Amygdala (tissue), 56 donors: ENCODE results near the gene DENND4B.
A peak's percentile ranks its signal among the peaks of the same experiment; 100 is the strongest.

ENCODE experiments used
- DNase-seq, 56 donors: peaks; one replicate each; lab custom pipeline; 2025; lab: John Stamatoyannopoulos, UW

Gene DENND4B

DNA sequence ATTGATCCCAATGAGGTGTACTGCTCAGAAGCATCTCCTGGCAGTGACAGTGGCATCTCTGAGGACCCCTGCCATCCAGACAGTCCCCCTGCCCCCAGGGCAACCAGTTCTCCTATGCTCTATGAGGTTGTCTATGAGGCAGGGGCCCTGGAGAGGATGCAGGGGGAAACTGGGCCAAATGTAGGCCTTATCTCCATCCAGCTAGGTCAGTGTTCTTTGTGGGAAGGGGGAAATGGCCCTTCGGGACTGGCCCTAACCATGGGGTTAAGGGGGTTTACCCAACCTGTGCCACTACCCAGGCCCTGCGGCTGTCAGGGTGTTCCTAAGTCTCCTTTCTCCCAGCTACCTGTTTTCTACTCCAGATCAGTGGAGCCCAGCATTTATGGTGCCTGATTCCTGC is 22.5 kb upstream of the DENND4B start:
- DNase-seq, result no peak

- no peak for DNase-seq
Measured at GRCh38 chr1:153968408-153968807, 21.9 kb upstream of the DENND4B start.

GRCh38 chr1:153968000-153968363 is 21.5 kb upstream of the DENND4B start:
- DNase-seq, result peak in 1 of 56 donors; percentile 56

- peak in 55 of 56 donors; percentile 76 to 96 (median 88) for DNase-seq
Measured at GRCh38 chr1:153967107-153967999, 20.8 kb upstream of the DENND4B start, which contains the start of gene CREB3L4. Gene CREB3L4, plus strand, starts transcription at chr1:153967902. Its CDS starts 624 bp downstream, at chr1:153968526.

DNA sequence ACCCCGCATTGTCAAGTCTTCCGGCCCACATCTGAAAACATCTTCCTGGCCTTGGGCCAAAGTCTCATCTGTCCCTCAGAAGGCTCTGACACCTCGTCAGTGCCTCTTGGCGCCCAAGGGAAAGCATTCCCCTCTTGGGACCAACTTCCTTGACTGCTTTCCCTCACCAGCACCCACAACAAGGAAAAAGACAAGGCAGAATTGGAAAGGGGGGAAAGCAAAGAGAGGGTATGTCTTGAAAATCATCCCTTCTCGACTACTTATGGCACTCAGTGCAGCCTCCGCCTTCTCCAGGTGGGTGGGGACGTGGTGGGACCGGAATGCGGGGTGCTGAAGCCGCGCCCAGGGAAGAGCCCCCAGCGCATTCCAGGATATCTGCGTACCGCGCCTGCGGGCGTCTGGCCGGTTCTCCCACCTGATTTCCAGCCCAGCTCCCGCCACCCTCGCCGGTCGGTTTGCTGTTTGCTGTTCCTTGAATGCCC is 17.4 kb upstream of the DENND4B start:
- DNase-seq, result peak in 5 of 56 donors; percentile 14 to 52 (median 38)

DNA sequence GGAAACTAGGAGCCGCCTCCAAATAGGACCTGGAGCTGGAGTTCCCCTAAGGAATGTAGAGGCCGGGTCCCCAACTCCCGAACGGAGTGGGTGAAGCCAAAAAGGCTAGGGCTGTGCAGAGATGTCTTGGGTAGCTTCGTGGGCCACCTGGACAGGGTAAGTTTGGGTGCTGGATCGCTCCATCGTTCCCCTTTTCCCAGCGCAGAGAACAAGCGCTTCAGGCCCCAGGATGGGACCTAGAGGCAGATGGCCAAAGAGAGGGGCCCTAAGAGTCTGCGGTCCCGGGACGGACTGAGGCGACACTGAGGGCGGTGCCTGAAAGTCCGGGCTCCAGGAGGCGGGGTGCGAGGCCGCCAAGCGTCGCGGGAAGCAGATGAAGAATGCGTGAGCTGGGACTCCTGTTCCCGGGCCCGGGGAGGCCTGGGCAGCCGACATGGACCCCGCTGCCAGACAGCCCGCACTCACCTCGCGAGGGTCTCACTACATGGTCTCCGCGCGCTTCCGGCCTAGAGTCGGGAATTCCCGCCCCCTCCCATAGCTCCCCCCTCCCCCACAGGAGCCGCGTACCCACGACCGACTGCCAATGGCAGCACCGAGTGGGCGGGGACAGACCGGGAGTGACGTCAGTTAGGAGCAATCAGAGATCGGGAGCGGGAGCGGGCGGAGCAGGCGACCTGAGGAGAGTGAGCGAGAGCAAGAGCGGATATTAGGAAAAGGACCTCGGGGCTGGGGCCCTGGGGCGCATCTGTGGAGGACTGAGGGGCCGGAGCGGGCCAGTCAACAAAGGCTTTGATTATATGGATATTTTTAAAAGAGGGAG is 16.7 kb upstream of the DENND4B start, which contains the start of gene SLC39A1:
TSS of gene SLC39A1 (minus strand) at position 508 of the 820 bp plus-strand sequence. CDS start 822 bp downstream, outside the sequence.
- DNase-seq, result peak in 55 of 56 donors; percentile 68 to 98 (median 95)

- no peak for DNase-seq
Measured at GRCh38 chr1:153962088-153963029, 15.8 kb upstream of the DENND4B start.

DNA sequence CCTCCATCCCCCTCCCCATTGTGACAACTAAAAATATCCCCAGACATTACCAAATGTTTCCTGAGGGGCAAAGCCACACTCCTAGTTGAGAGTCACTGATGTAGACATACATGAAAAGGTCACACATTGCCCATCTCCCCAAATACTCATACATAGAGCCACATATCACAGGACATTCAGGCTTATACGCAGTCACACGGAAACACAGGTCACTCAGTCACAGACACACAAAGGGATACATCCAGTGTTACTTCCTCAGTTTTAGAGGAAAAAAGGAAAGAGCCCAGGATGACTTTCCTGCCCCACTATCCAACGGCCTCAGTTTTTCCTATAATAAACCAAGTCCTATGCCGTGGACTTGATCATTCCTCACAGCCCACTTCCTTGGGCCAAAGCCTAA is 14.9 kb upstream of the DENND4B start:
- DNase-seq, result no peak

DNA sequence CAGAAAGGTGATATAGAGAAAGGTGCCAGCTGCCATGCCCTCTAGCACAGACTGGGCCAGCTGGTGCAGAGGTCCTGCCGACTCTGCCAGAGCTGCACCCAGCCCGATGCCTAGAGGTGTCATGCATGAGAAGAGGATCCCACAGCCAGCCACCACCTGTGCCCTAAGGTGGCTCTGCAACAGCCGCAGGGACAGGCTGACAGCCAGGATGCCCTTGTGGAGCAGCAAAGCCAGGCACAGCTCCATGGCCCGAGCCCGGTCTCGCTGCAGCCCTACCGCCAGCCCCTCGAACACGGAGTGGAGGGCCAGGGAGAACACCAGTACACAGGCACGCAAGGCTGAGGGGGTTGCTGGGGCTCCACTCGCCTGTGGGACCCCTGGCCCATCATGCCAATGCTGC is 13.7 kb upstream of the DENND4B start:
- no peak for DNase-seq

DNA sequence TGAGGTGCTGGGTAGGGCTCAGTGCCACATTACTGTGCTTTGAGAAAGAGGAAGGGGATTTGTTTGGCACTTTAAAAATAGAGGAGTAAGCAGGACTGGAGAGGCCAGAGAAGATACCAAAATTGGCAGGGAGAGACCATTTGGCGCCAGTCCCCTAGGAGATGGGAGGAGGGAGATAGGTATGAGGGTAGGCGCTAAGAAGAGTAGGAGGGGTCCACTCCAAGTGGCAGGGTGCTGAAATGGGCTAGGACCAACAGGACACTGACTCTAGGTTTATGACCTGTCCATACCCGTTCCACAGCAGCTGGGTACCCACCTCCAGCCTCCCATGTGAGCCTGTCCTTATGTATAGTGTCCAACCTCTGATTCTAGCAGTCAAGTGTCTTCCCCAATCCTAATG is 12.9 kb upstream of the DENND4B start:
- no peak for DNase-seq

- peak in 2 of 56 donors; percentile 62 to 73 for DNase-seq
Measured at GRCh38 chr1:153958961-153959260, 12.4 kb upstream of the DENND4B start.

- peak; percentile 65 to 100 (median 97) for DNase-seq
Measured at GRCh38 chr1:153958111-153958960, 11.8 kb upstream of the DENND4B start, which contains the start of gene CRTC2. Gene CRTC2, minus strand, starts transcription at chr1:153958612. Its CDS starts 115 bp downstream, at chr1:153958497.

GRCh38 chr1:153957744-153958110 is 11.2 kb upstream of the DENND4B start:
- peak in 1 of 56 donors; percentile 44 for DNase-seq

GRCh38 chr1:153956997-153957715 is 10.6 kb upstream of the DENND4B start:
- no peak for DNase-seq

GRCh38 chr1:153954826-153955225 is 8.3 kb upstream of the DENND4B start:
- DNase-seq, result no peak

DNA sequence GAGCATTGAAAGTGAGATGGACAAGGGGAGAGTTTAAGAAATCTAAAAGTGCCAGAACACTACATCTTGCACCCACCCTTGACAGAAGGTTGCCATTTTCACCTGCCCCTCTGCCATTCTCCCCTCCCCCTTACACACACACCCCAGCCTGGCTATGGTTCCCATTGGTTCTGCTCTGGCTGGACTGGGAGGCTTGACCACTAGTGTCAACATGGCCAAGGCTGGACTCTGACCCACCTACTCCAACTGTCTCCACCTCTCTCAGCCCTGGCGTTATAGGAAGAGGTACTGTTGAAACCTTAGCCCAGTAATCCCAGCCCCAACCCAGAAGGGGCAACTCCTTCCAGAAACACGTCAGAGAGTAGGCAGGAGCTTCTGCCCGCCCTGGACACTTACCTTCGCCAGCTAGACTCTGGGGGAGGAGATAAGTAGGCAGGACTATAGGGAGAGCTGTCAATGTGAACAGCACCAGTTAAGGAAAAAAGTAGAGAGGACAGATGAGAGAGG is 7.4 kb upstream of the DENND4B start:
- no peak for DNase-seq

- no peak for DNase-seq
Measured at GRCh38 chr1:153951801-153952200, 5.3 kb upstream of the DENND4B start.

DNA sequence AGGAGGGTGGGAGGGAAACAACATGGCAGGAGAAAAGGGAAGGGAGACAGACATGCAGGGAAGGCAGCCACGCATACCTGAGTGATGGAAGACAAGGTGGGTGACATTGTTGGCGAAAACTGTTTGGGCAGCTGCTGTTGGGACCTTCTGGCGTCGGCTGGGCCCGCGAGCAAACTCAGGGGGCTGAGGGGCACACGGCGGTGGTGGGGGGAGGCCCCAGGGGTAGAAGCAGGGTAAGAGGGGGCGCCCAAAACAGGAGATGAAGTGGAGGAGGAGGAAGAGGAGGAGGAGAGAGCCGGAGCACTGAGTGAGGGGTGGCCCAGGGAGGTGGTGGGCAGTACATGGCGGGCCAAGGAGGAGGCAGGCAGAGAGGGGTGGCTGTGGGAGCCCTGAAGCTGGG is 4.7 kb upstream of the DENND4B start:
- no peak for DNase-seq
